Measurements from ENCODE around the gene SLC10A7. TPM values are rescaled to one million over a fixed set of nuclear protein-coding genes. Genes with fewer than 3 reads are reported as not detected.

Gene SLC10A7
- total RNA-seq, 1 experiment from 2014 or later: 15.9 TPM

DNA sequence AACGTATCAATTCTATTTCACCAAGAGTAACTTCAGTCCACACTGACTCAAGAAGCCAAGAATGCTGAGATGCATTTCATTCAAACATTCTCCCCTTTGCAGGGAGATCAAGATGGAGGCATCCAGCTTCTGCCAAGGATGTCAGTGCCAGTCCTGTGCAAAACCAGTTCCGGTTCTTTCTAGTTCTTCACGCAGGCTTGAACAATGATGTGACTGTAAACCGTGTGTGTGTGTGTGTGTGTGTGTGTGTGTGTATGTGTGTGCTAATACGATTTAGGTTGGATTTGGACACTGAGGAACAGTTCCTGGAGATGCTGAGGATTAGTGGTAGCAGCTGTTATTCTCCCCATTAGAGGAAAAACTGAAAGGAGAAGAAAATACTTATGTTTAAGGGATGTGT is 307.5 kb downstream of the SLC10A7 start, which contains the start of gene REELD1:
Gene REELD1, plus strand, starts transcription at position 301 of the 400 bp plus-strand sequence. CDS start 2,415 bp downstream, outside the sequence.
- BruUV-seq (replicated peaks): no TSS peak
- no peak for TF ChIP-seq CTCF (IDR thresholded peaks at IDR 0.05; ENCODE audit: unreplicated experiment)
- Mint-ChIP-seq H3K36me3 (ENCODE audit: insufficient read depth, unreplicated experiment) (no peaks in the 10 kb centered on the region), H3K9me3 (ENCODE audit: low read depth, unreplicated experiment) (no peaks in the 10 kb centered on the region), H3K27me3 (ENCODE audit: unreplicated experiment) (no peaks in the 10 kb centered on the region), H3K27ac (ENCODE audit: unreplicated experiment) (no peak within 1 kb of the TSS), H3K4me1 (ENCODE audit: low read depth, unreplicated experiment) (no peaks in the 10 kb centered on the region), H3K4me3 (ENCODE audit: low read depth, unreplicated experiment) (no peak within 1 kb of the TSS)
- DNase-seq: no peak
- intact Hi-C loops (cut with micrococcal nuclease; ENCODE audit: unreplicated experiment): no loop called here
- CTCF ChIA-PET: no interaction called here

DNA sequence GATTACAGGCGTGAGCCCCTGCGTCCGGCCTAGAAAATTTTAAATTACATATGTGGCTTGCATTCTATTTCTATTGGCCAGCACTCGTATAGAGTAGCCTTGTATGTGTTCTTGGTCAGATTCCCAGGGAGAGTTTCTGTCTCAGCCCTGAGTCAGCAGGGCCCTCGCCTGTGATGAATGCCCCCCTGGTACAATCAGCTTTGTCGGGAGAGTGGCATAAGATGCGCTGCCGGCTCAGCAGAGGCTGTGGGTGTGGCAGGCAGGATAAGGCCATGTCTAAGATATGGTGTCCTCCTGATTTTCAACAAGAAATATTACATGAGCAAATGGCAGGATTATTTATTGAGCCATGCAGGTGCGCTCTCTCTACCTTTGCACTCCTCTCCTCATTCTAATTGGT is 309.0 kb downstream of the SLC10A7 start:
- DNase-seq: no peak
- CTCF ChIA-PET: no interaction called here
- no TSS peak for BruUV-seq (replicated peaks)
- Mint-ChIP-seq H3K27me3 (ENCODE audit: unreplicated experiment) (no peaks in the 10 kb centered on the region), H3K27ac (ENCODE audit: unreplicated experiment) (no peak overlapping the region), H3K4me1 (ENCODE audit: low read depth, unreplicated experiment) (no peaks in the 10 kb centered on the region), H3K36me3 (ENCODE audit: insufficient read depth, unreplicated experiment) (no peaks in the 10 kb centered on the region), H3K4me3 (ENCODE audit: low read depth, unreplicated experiment) (no peak overlapping the region), H3K9me3 (ENCODE audit: low read depth, unreplicated experiment) (no peaks in the 10 kb centered on the region)
- intact Hi-C loops (cut with micrococcal nuclease; ENCODE audit: unreplicated experiment): no loop called here
- TF ChIP-seq CTCF (IDR thresholded peaks at IDR 0.05; ENCODE audit: unreplicated experiment): no peak

DNA sequence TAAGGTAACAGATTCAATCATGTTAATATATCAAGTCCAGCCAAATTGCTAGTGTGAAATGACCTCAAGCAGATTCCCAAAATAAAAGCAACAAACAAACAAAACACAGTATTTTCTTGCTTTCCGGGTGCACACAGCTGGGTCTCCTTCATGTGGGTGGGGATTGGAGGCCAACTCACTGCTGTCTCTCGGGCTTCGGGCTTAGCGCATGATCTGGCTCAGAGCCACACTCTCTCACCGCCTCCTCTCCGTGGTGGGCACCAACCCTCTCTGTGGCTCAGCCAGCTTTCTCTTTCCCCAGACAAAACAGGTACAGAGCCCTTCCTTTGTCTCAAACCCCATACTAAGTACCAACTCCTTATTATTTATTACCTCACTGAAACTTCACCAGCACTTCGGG is 310.3 kb downstream of the SLC10A7 start:
- Mint-ChIP-seq H3K4me3 (ENCODE audit: low read depth, unreplicated experiment) (no peak overlapping the region), H3K27ac (ENCODE audit: unreplicated experiment) (no peak overlapping the region), H3K4me1 (ENCODE audit: low read depth, unreplicated experiment) (no peaks in the 10 kb centered on the region), H3K27me3 (ENCODE audit: unreplicated experiment) (no peaks in the 10 kb centered on the region), H3K36me3 (ENCODE audit: insufficient read depth, unreplicated experiment) (no peaks in the 10 kb centered on the region), H3K9me3 (ENCODE audit: low read depth, unreplicated experiment) (no peaks in the 10 kb centered on the region)
- intact Hi-C loops (cut with micrococcal nuclease; ENCODE audit: unreplicated experiment): no loop called here
- CTCF ChIA-PET: no interaction called here
- TF ChIP-seq CTCF (IDR thresholded peaks at IDR 0.05; ENCODE audit: unreplicated experiment): no peak
- no TSS peak for BruUV-seq (replicated peaks)
- no peak for DNase-seq

DNA sequence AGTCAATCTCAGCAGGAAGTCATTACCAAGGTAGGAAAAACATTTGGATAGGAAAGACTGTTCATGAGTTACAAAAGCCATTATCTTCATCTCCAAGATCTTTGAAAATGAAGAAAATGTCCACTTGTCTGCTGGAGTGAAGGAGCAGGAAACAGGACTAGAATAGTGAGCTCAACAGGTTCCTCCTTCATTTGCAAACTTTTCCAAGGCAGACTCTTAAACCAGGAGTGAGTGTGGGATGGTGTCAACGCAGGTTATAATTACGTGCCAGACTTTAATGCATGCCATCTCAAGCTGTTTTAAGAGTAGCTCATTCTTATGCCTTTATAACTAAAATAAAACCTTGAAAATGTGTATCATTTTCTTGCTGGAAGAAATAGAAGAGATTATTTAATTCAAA is 310.9 kb downstream of the SLC10A7 start:
- Mint-ChIP-seq H3K4me3 (ENCODE audit: low read depth, unreplicated experiment) (no peak overlapping the region), H3K4me1 (ENCODE audit: low read depth, unreplicated experiment) (no peaks in the 10 kb centered on the region), H3K36me3 (ENCODE audit: insufficient read depth, unreplicated experiment) (no peaks in the 10 kb centered on the region), H3K9me3 (ENCODE audit: low read depth, unreplicated experiment) (no peaks in the 10 kb centered on the region), H3K27ac (ENCODE audit: unreplicated experiment) (no peak overlapping the region), H3K27me3 (ENCODE audit: unreplicated experiment) (no peaks in the 10 kb centered on the region)
- no TSS peak for BruUV-seq (replicated peaks)
- TF ChIP-seq CTCF (IDR thresholded peaks at IDR 0.05; ENCODE audit: unreplicated experiment): no peak
- DNase-seq: no peak
- intact Hi-C loops (cut with micrococcal nuclease; ENCODE audit: unreplicated experiment): no loop called here
- CTCF ChIA-PET: no interaction called here
